Astrocyte of the hippocampus (primary cell): ENCODE results near the gene PPP1R12B.
A peak's percentile ranks its signal among the peaks of the same experiment; 100 is the strongest.

Experiments used
- DNase-seq: peaks from one replicate; pipeline ENCODE4 v3.0.0; 2011; ENCODE audit warnings: low read depth, low spot score

The PPP1R12B gene

GRCh38 chr1:202348509-202349205 lies at the start of gene PPP1R12B:
Gene PPP1R12B, plus strand, starts transcription at chr1:202348699. Its CDS starts 153 bp downstream, at chr1:202348852.
- peak; percentile 99 for DNase-seq

GRCh38 chr1:202302166-202302565 lies 46.3 kb upstream of the PPP1R12B start:
- no peak for DNase-seq

GRCh38 chr1:202304375-202304774 lies 44.1 kb upstream of the PPP1R12B start:
- peak; percentile 40 for DNase-seq

GRCh38 chr1:202305168-202305567 lies 43.3 kb upstream of the PPP1R12B start:
- no peak for DNase-seq

GRCh38 chr1:202306535-202307345 lies 41.8 kb upstream of the PPP1R12B start:
- no peak for DNase-seq

- no peak for DNase-seq
These were observed 38.3 kb upstream of the PPP1R12B start for GRCh38 chr1:202310071-202310725.

GRCh38 chr1:202310746-202311145 lies 37.8 kb upstream of the PPP1R12B start:
- no peak for DNase-seq

- DNase-seq: peak; percentile 17
These were observed 36.4 kb upstream of the PPP1R12B start for GRCh38 chr1:202311875-202312635.

- DNase-seq: peak; percentile 87
These were observed 32.8 kb upstream of the PPP1R12B start for GRCh38 chr1:202315576-202316168.

- no peak for DNase-seq
These were observed 32.3 kb upstream of the PPP1R12B start for GRCh38 chr1:202316186-202316585.

GRCh38 chr1:202317941-202318925 lies 30.3 kb upstream of the PPP1R12B start:
- no peak for DNase-seq

GRCh38 chr1:202319381-202320080 lies 29.0 kb upstream of the PPP1R12B start:
- no peak for DNase-seq

- no peak for DNase-seq
These were observed 28.5 kb upstream of the PPP1R12B start for GRCh38 chr1:202320081-202320405.

- DNase-seq: no peak
These were observed 24.8 kb upstream of the PPP1R12B start for GRCh38 chr1:202323731-202324130.

- DNase-seq: no peak
These were observed 23.9 kb upstream of the PPP1R12B start for GRCh38 chr1:202324646-202325045.

- DNase-seq: no peak
These were observed 18.6 kb upstream of the PPP1R12B start for GRCh38 chr1:202329891-202330290.

- DNase-seq: no peak
These were observed 14.6 kb upstream of the PPP1R12B start for GRCh38 chr1:202333861-202334260.

GRCh38 chr1:202343652-202344349 lies 4.7 kb upstream of the PPP1R12B start:
- DNase-seq: peak; percentile 52

GRCh38 chr1:202348005-202348508 lies 442 bp upstream of the PPP1R12B start:
- DNase-seq: no peak
